ENCODE measurements around the gene NUAK1.

The NUAK1 gene

GRCh38 chr12:106090591-106091445 lies 47.9 kb downstream of the NUAK1 start:
- DNase-seq (ENCODE audit: extremely low spot score) = no peak
- CTCF ChIA-PET = no interaction called here
- POLR2A ChIA-PET = no interaction called here
- TF ChIP-seq CTCF (IDR thresholded peaks at IDR 0.05; ENCODE audit: control extremely low read depth, extremely low read depth, low read depth, missing control alignments) = no peak

- DNase-seq (ENCODE audit: extremely low spot score) = no peak
- ChIA-PET CTCF (interaction anchor here (1.2 kb wide), 1 partner anchor 17 kb away, joined by 3 read pairs; no protein-coding TSS in a partner anchor), POLR2A (no interaction called here)
- no peak for TF ChIP-seq CTCF (IDR thresholded peaks at IDR 0.05; ENCODE audit: control extremely low read depth, extremely low read depth, low read depth, missing control alignments)
Measured at GRCh38 chr12:106089935-106090334, 48.8 kb downstream of the NUAK1 start.

- TF ChIP-seq CTCF (IDR thresholded peaks at IDR 0.05; ENCODE audit: control extremely low read depth, extremely low read depth, low read depth, missing control alignments) = no peak
- POLR2A ChIA-PET = no interaction called here
- no peak for DNase-seq (ENCODE audit: extremely low spot score)
- CTCF ChIA-PET = interaction anchor here (1.2 kb wide), 1 partner anchor 18 kb away, joined by 3 read pairs; no protein-coding TSS in a partner anchor
Measured at GRCh38 chr12:106088811-106089485, 49.8 kb downstream of the NUAK1 start.

DNA sequence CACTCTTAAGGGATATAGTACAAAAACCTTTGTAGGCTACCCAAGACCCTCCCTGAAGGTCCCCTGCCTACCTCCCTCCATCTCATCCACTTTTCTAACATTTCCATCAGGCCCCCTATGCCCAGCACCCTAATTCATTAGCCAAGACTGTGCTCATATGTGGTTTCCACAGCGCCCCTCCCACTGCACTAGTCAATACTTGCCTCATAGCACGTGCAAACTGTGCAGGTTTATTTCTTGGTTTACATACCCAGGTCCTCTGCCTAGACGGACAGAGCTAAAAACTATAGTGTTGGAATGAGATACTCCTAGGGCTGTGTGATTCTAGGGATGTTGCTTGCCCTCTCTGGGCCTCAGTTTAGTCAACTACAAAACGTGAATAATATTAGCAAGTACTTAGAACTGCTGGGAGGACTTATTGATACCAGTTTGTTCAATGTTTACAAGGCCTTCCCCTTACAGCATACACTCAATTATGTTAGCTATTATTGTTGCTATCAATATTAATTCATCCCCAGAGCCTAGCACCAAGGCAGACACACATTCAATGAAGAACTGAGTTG lies 50.4 kb downstream of the NUAK1 start:
- no peak for DNase-seq (ENCODE audit: extremely low spot score)
- TF ChIP-seq CTCF (IDR thresholded peaks at IDR 0.05; ENCODE audit: control extremely low read depth, extremely low read depth, low read depth, missing control alignments) = no peak
- POLR2A ChIA-PET = no interaction called here
- CTCF ChIA-PET = no interaction called here

GRCh38 chr12:106086696-106087095 lies 52.1 kb downstream of the NUAK1 start:
- POLR2A ChIA-PET = no interaction called here
- CTCF ChIA-PET = no interaction called here
- no peak for TF ChIP-seq CTCF (IDR thresholded peaks at IDR 0.05; ENCODE audit: control extremely low read depth, extremely low read depth, low read depth, missing control alignments)
- no peak for DNase-seq (ENCODE audit: extremely low spot score)

DNA sequence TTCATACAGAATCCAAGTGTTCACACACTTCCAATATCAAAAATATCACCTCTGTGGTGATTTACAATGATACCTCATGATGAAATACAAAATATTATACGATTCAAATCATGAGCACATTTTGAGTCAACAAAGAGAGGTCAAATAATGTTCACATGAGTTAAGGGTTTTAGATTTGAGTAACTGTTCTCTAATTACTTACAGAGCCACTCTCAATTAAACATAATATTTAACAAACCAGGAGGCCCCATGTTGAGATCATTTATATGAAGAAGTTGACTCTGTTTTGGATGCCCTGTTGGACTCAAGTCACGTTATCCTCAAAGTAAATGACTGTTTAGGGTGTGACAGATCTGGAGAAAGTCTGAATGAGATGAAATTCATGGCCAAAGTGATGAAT lies 53.5 kb downstream of the NUAK1 start:
- CTCF ChIA-PET = no interaction called here
- TF ChIP-seq CTCF (IDR thresholded peaks at IDR 0.05; ENCODE audit: control extremely low read depth, extremely low read depth, low read depth, missing control alignments) = no peak
- no peak for DNase-seq (ENCODE audit: extremely low spot score)
- POLR2A ChIA-PET = no interaction called here
